Hair follicle dermal papilla cell (primary cell): Measurements from ENCODE around the gene CEP164. TPM values are rescaled to one million over a fixed set of nuclear protein-coding genes. Genes with fewer than 3 reads are reported as not detected.

ENCODE experiments used
- total RNA-seq: library from RNA; depleted of rRNA; stranded (reverse); fragments of >200 nt; gene quantifications from 2 replicates; pipeline ENCODE4 v1.2.3, GENCODE V29; 2012

The CEP164 gene
- 34.9 and 43.2 TPM in 2 replicates for total RNA-seq

DNA sequence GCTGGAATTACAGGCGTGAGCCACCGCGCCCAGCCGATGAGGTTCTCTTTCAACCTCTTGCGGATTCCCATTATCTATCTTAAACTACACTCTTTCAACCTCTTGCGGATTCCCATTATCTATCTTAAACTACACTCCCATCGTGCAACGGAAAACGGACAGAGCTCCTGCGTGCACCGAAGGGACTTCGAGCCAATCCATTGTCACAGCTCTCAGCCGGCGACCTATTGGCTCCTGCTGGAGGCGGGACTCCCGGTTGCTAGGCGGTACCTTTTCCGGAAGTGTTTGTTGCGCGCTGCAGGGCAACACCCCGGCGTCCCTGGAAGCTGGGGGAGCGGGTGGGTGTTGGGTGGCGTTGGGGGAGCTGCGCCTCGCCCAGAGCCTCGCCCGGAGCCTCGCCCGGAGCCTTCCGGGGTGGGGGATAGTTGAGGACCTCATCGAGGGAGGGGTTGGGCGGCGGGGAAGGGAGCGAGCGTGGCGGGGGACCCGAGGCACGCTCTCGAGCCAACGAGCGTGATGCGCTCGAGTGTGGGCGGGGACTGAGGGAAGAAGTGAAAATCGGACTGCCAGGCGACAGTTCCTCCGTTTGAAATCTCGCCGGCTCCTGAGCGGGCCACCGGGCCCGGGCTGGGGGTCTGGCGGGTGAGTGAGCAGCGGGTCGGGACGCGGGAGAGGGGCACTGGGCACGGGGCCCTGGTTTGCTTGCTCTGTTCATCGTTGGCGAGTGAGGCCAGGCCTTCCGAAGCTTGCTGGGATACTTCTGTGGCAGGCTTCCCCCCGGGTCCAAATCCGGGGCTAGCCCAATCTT, at the start of gene CEP164:
Gene CEP164 (plus strand): TSS at position 288 of the 808 bp plus-strand sequence. CDS start 10,733 bp downstream, outside the sequence.

DNA sequence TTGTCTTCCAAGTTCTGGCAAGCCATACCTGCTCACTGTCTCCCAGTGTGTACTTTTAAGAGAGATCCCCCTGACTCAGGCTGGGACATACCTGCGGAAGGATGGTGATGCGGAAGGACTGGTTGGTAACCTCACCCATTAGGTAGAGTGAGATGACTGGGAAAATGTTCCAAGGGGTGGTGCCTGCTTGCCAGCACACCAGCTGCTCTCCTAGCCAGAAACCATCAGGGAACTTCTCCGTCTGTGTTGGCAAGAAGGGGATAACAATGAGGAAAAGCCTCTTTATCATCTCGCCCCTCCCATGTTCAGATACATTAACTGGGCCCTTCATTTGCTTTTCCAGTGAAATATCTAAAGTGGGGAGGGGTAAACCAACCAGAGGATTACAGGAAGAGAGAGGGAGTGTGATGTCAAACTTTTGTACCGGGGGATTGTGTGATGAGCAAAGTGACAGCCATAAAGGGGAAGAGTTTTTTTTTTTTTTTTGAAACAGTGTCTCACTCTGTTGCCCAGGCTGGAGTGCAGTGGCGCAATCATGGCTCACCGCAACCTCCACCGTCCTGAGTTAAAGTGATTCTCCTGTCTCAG, 36.8 kb upstream of the CEP164 start, which contains the start of gene BACE1-AS:
Gene BACE1-AS (plus strand): TSS at position 538 of the 588 bp plus-strand sequence.

DNA sequence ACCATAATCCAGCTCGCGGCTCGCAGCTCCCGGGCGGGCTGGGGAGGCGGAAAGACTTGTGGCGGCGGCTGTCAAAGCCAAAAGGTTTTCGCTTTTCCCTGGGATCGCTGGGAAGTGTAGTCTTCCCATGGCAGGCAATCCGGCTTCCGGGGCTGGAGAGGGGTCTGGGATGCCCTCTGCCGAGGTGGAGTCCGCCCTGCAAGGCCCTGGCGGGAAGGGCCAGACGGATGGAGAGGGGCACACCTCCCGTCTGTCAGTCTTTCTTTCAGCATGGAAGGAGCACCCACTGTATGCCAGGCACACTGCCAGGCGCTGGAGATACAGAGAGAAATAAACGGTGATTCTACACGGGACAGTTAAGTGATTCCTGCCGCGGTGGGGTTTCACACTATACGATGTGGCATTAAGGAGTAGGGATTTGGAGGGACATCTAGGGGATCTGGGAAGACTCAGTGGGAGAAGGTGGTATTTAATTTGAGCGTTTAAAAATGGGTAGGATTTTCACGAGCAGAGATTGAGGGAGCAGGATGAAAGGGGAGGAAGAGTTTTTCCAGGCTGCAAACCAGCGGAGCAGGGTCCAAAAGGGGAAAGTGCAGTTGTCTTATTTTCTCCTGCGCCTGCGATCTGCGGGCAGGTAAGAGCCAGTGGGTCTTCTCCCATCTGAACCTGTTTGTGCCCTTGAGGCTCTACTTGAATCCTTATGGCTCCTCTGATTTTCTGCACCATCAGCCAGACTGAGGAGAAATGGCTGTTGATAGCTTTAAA, 11.3 kb upstream of the CEP164 start, which contains the start of gene BACE1:
Gene BACE1 (minus strand): TSS at position 60 of the 765 bp plus-strand sequence. CDS start 461 bp downstream, outside the sequence.

Other genes starting within 250 kb of the CEP164 start
- 35.2 and 36.7 TPM in 2 replicates for gene SIK3, start 229.4 kb upstream of the CEP164 start, total RNA-seq
- 152 and 156 TPM in 2 replicates for gene PAFAH1B2, start 183.6 kb upstream of the CEP164 start, total RNA-seq
- 29.8 and 32.0 TPM in 2 replicates for gene SIDT2, start 149.1 kb upstream of the CEP164 start, total RNA-seq
- 2,107 and 2,771 TPM in 2 replicates for gene TAGLN, start 128.5 kb upstream of the CEP164 start, total RNA-seq
- gene PCSK7, start 95.8 kb upstream of the CEP164 start, total RNA-seq = 47.7 and 55.2 TPM in 2 replicates
- gene RNF214, start 95.2 kb upstream of the CEP164 start, total RNA-seq = 13.8 and 16.2 TPM in 2 replicates
- gene BACE1-AS, start 36.5 kb upstream of the CEP164 start, total RNA-seq = 3.9 and 5.5 TPM in 2 replicates
- 39.3 and 45.1 TPM in 2 replicates for gene BACE1, start 11.6 kb upstream of the CEP164 start, total RNA-seq